NCI-H146 (cell line): ENCODE measurements around the gene GALNT9.
A peak's percentile ranks its signal among the peaks of the same experiment; 100 is the strongest.
"Not testable (repeated sequence)": the region's sequence is repeated elsewhere in the genome, so short reads cannot be mapped to it uniquely, and the experiment has no call there.

Experiments used
- DNase-seq: peaks from one replicate; lab custom pipeline; 2025; lab: John Stamatoyannopoulos, UW

The GALNT9 gene

DNA sequence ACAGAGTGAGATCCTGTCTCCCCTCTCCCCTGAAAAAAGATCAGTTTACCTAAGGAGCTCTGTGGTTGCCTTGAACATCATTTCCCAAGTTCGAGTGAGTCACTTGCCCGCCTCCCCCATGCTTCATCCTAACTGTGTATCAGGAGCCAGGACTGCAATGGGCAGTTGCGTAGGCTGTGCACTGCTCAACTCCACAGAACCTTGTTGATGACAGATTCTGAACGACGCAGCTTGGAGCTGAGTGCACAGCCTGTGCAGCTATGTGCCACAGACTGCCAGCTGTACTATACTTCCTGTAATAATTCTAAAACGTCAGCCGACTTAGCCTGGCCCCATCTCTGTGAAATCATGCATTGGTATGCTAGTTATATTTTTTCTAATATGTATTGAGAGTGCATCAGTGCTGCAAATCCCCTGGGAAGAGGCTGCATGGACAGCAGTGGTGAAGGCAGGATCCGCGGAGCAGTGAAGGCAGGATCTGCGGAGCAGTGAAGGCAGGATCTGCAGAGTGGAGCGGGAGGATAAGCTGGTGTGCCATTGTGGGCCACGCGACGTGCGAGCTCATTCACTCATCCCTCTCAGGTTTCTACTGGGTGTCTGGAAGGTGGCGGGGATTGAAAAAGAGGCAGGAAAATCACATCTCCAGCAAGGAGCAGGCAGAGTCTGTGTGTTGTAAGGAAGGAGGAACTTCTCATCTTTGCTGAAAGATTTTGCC, 80.8 kb downstream of the GALNT9 start:
- DNase-seq, result no peak

DNA sequence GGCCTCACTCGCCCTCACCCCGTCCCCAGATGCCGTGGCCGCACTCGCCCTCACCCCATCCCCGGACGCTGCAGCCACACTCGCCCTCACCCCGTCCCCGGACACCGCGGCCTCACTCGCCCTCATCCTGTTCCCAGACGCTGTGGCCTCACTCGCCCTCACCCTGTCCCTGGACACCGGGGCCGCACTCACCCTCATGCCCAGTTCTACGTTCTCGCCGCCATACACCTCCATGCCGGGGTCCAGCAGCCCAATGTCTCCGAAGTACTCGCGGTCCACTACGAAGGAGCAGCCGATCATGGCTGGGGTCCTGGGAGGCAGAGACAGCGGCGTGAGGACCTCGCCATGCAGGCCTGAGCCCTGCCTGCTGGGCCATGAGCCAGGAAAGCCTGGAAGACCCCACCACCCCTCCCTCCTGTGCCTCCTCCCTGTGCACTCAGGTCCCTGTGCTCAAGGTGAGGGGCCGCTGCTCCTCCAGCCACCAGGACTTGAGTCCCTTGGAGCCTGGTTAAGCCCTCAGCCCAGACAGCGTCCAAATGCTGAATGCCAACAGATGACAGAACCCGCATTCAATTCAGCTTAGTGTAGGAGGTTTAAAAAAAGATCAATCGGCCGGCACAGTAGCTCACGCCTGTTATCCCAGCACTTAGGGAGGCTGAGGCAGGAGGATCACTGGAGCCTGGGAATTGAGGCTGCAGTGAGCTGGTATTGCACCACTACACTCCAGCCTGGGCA, 81.5 kb downstream of the GALNT9 start:
- DNase-seq, result no peak

DNA sequence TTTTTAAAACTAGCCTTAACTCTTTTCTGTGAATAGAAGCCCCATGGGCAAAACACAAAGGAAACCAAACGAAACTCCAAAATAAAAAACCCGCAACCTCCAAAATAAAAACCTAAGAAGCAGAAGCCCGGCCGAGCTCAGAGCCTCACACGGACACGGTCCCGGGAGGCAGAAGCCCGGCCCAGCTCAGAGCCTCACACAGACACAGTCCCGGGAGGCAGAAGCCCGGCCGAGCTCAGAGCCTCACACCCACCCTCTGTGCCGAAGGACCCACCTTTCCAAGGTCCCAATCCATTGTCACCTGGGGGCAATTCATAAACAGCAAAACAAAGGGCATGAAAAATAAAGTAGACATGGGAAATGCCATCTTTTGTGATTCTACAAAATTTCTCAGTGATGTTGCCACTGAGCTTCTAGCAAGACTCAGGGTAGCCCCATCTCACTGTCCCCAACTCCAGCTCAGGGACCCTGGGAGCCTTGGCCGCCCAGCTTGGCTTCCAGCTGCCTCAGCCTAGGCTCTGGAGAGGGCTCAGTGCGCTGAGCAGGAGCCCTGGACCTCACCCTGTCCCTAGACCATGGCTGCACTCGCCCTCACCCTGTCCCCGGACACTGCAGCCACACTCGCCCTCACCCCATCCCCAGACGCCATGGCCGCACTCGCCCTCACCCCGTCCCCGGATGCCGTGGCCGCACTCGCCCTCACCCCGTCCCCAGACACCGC, 82.2 kb downstream of the GALNT9 start:
- no peak for DNase-seq

DNA sequence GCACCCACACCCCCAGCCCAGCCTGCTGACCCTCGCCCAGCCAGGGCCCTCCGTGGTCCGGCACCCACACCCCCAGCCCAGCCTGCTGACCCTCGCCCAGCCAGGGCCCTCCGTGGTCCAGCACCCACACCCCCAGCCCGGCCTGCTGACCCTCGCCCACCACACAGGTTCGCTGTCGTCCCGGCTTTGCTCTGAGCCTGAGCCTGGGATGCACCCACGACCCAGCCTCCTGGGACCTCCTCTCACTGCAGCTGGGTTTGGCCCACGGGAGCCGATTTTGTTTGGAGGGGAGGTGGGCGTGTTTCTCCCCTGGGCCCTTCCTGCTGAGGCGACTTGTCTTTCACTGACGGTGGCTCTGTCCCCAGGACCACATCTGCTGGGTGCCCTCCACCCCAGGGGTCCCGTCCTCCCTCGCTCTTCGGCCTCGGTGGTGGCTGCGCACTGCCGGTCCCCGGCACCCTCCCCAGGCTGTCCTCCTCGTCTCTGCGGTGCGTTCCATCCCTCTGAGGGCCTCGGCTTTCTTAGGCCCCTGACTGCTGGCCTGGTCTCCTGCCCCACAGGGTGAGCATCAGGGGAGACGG, 83.8 kb downstream of the GALNT9 start:
- no peak for DNase-seq

DNA sequence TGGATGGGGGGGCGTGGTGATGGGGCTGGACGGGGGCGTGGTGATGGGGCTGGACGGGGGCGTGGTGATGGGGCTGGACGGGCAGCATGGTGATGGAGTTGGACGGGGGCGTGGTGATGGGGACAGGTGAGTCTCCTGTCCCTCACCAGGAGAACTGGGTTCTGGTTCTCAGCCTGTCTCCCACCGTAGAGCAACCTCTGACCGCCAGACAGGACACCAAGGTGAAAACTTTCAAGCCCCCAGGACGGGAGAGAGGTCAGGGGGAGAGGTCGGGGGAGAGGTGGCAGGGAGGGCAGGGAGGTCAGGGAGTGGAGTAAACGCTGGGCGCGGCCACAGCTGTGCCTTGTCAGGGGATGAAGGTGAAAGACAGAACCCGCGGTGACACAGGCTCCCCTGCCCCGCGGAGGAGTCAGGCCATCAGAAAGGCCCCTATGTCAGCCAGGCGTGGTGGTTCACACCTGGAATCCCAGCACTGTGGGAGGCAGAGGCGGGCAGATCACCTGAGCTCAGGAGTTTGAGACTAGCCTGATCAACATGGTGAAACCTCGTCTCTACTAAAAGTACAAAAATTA, 84.6 kb downstream of the GALNT9 start:
- no peak for DNase-seq

DNA sequence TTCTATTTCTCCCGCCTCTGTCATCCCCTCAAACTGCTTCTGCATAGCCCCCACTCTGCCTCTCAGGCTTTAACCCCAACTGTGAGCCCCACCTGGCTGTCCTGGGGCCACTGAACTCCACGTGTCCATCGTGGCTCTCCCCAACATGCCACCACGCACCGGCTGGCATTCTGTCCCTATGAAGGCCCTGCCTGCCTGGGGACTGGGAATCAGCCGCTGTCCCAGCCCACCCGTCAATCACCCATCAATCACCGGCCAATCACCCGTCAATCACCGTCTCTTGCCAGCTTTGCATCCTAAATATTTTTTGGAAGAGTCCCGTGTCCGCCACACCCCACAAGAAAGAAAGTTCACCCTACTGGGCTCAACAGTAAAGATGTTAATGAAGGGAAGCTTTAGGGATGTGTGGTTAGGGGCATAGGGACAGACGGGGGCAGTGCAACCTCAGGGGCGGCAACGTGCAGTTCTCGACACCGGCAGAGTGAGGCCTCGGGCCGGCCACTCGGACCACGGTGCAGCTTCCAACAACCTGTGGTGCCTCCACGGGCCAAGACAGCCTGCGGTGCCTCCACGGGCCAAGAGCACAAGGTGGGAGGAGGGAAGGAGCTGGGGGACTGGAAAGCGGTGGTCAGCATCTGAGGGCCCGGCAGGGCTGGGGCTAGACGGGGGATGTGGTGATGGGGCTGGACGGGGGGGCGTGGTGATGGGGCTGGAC, 85.6 kb downstream of the GALNT9 start:
- DNase-seq, result peak; percentile 5

DNA sequence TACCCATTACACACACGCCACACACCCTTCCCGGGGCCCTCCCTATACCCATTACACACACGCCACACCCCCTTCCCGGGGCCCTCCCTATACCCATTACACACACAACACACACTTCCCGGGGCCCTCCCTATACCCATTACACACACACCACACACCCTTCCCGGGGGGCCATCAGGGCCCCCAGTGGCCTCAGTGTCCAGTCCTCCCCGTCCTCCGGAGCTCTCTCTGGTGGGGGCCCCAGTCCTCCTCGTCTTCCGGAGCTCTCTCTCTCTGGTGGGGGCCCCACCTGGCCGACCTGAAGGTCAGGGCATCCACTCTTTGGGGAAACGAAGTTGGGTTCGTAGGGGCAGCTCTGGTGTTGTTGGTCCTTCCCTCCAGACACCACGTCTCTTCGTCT, 86.2 kb downstream of the GALNT9 start:
- DNase-seq, result not testable (repeated sequence)

DNA sequence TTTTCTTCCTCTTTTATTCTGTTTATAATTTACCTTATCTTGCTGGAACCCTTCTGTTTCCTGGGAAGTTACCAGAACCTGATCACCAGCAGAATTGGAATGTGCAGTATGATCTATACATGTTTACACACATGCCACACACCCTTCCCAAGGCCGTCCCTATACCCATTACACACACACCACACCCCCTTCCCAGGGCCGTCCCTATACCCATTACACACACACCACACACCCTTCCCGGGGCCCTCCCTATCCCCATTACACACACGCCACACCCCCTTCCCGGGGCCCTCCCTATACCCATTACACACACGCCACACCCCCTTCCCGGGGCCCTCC, 88.8 kb downstream of the GALNT9 start:
- not testable (repeated sequence) for DNase-seq

DNA sequence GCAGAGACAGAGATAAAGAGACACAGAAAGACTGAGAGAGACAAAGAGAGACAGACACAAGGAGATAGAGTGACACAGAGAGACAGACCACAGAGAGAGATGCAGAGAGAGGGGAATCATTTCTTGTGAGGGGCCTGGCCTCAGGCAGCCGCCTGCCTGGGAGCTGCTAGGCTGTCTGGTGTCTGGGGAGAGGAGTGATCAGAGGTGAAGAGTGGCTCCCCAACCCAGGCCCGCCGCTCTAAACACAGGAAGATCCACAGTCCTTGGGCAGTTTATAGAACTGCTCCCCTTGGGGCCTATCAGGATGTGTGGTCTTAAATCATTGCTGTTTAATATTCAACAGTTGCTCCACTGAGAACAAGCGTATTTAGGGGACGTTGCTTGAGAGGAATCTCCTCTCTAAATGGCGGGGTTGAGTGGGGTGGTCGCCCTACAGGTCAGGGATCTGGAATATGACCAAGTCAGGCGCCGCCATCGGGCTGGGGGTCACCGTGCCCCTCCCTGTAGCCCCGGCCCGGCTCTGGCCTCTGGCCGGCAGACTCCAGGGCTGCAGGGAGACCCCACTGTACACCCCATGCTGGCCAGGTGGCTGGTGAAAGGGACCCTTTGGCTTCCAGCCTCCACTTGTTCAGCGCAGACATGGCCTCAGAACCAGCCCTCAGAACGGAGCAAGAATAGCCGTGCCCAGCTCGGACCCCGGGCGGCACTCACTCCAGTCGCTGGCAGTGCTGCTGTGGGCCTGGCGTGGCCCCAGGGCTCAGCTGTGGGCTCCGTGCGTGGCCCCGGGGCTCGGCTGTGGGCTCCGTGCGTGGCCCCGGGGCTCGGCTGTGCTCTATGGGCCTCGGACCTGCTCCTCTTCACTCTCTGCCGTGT, 89.4 kb downstream of the GALNT9 start:
- DNase-seq, result no peak

DNA sequence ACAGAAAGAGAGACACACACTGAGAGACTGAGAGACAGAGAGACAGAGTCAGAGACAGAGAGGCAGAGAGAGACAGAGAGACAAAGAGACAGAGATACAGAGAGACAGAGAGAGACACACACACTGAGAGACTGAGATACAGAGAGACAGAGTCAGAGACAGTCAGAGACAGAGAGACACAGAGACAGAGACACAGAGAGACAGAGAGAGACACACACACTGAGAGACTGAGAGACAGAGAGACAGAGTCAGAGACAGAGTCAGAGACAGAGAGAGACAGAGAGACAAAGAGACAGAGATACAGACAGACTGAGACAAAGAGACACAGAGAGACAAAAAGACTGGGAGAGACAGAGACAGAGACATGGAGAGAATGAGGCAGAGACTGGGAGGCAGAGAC, 90.0 kb downstream of the GALNT9 start:
- no peak for DNase-seq

DNA sequence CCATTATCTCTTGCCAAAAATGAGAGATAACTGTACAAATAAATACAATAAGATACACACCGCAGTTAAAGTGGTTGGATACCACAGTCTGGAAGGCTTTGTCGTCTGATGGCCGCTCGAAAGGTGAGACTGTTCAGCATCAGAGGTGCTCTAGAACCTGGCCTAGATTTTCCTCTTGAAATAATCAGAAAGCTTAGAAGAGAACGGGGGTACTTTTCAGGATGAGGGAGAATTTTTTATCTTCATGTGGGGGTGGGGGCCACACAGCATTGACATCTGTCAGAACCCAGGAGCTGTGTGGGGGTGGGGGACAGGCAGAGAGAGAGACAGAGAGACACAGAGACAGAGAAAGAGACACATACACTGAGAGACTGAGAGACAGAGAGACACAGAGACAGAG, 90.5 kb downstream of the GALNT9 start:
- no peak for DNase-seq

DNA sequence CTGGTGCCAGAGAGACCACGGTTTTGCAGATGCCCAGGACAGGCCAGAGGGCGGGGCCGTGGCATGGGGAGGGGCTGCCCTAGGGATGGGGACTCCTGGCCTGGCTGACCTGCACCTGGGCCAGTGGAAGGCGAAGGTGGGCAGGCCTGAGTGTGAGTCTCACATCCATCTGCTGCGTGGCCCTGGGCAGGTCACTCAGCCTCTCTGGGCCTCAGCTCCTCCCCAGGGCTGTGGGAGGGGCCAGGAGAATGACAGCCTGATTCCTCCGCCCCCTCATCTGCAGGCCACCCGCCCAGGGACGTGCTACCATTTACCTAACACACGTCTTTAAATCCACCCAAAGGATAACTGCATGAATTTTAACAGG, 90.9 kb downstream of the GALNT9 start:
- no peak for DNase-seq

DNA sequence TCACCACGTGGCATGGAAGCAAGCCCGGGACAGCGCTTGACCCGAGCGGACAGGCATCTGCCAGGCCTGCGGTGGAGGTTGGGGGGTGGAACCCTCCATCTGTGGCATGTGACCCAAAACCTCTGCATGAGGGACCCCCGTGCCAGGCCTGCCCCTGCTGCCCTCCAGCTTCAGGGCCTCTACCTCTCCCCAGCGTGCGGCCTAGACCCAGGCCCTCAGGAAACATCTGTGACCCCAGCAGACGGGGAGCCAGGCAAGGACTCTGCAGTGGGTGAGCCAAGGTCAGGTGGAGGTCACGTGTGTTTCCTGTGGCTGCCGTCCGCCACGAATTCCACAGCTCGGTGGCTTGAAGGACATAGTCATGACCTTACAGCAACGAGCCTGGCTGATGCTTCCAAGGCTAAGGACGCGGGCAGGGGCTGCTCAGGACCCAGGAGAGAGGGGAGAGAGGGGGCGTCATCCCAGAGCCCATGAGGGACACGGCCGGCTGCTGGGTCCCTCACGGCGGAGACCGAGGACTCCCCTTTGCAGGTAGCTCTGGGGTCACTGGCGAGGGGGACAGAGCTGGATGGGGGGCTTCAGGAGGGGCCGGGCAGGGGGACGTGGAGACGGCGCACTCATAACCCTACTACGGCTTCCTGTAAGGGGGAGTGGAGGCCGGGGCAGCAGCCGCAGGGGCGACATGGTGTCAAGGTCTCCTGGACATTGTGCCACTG, 91.5 kb downstream of the GALNT9 start:
- DNase-seq, result no peak

DNA sequence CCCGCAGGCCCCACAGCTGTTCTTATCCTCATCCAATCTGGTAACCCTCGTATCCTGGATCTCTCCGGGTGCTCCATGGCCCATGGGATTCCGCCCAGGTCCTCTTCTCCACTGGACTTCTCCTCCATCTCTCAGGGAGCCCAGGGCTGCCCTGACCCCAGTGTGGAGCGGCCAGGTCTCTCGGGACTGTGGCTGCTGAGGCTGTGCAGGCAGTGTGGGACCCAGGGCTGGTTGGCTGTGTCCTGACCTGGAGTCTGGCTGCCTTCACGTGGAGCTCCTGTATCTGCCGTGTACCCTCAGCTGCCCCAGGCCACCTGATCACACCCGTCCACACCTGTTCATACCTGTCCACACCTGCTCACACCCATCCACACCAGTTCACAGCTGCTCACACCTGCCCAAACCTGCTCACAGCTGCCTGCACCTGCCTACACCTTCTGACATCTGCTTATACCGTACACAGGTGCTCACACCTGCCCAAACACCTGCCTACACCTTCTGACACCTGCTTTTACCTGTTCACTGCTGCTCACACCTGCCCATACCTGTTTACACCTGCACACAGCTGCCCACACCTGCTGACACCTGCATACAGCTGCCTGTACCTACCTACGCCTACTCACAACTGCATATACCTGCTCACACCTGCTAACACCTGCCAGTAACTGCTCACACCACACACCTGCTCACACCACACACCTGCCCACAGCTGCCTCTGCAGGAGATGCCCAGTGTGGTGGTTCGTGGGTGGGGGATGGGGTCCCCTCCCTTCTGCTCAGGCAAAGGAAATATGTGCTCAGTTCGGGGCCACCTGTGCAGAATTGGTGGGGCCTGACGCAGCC, 92.2 kb downstream of the GALNT9 start:
- no peak for DNase-seq

DNA sequence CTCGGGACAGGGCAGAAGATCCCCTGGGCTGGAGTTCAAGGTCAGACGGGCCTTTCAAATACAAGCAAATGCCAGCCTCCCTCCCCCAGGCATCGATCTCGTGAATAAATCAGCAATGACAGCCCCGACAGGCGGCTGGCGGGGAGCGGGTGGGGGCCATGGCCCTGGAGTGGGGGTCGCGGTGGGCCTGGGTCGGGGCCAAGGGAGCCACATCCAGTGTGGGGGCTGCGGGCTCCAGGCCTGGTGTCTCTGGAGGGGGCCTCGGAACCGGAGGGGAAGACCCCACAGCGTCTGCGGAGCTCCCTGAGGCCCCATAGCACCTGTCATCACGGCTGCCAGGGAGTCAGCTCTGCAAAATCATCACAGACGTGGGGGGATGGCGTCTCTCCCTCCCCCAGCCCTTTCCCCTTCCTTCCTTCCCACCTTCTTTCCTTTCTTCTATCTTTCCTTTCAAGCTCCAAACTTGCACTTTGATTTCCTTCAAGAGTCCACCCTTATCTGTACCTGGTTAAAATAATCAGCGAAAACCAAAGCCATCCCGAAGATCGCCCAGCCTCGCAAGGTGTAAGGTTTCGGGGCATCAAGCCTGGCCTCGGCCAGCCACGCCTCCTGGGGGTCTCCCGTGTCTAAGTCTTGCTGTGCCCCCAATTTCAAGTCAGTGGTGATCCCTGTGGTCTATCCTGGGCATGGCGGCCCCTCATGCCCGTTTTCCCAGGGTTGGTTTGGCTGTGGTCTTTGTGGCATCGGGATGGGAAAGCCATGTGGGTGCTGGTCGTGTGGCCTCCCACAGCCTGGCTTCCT, 93.1 kb downstream of the GALNT9 start:
- DNase-seq, result no peak

DNA sequence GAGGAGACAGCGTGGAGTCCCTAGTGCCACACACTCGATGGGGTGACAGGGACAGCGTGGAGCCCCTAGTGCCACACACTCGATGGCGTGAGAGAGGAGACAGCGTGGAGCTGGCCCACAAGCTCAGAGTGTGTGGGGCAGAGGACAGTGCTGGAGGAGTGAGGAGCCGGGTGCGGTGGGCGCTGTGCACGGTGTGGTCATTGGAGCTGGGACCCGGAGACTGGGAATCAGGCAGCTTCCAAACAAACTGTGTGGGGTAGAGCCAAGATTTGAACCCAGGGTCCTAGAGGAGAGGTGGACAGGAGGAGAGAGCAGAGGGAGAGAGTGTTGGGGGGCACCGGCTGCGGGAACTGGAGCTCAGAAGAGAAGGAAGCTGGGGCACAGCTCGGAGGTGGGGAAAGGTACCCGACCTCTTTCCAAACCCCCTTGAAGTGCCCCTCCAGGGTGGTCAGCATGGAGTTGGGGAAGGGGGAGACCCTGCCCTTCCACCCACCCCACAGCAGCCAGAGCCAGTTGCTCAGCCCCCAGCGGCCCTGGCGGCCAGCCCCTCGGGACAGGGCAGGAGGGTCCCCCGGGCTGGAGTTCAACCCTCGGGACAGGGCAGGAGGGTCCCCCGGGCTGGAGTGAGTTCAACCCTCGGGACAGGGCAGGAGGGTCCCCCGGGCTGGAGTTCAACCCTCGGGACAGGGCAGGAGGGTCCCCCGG, 94.1 kb downstream of the GALNT9 start:
- DNase-seq, result no peak

DNA sequence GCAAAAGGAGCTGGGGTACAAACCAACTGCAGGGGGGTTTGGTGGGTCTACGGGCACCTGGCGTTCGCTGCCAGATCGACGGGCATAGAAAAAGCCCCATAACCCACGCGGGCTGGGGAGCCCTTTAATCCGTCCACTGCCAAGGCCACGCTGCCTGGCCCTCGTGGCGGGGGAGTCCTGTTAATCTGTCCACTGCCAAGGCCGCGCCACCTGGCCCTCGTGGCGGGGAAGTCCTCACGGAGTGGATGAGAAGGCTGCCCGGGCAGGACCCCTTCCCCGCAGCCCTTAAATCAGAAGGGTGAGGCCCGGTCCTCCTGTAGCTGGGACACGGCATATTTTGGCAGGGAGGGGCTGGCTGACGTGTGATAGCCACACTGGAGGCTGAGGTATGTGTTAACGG, 99.0 kb downstream of the GALNT9 start:
- DNase-seq, result no peak

DNA sequence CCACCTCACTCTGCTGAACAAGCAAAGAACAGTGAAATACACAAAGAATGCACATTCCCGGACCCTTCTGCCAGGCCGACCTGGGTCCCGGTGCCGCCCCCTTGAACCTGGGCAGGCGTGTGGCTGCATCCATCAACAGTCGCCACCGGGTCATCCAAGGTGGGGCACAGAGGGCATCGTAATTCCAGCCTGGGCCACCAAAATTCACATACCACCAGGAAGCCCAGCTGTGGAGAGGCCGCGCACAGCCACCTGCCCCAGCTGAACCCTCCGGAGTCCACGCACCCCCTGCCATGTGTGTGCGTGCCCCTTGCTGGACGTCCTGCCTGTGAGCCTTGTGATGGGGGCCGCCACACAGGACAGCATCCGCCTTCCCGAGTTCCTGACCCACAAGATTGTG, 99.5 kb downstream of the GALNT9 start:
- DNase-seq, result no peak
